ENCODE results near the gene B4GALT7. TPM values are rescaled to one million over a fixed set of nuclear protein-coding genes. Genes with fewer than 3 reads are reported as not detected.

The B4GALT7 gene, protein sequence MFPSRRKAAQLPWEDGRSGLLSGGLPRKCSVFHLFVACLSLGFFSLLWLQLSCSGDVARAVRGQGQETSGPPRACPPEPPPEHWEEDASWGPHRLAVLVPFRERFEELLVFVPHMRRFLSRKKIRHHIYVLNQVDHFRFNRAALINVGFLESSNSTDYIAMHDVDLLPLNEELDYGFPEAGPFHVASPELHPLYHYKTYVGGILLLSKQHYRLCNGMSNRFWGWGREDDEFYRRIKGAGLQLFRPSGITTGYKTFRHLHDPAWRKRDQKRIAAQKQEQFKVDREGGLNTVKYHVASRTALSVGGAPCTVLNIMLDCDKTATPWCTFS
- total RNA-seq (2014; rRNA removed; shearing (Covaris generic)) (19.8 and 24.9 TPM in 2 replicates), total RNA-seq (2022) (33.7 and 38.5 TPM in 2 replicates), Bru-seq, nascent RNA (percentile 66 among the genes with signal in this experiment), BruChase-seq, experiment 1, labeled RNA remaining after a 6-hour chase (percentile 65 among the genes with signal in this experiment), BruChase-seq, experiment 2, labeled RNA remaining after a 2-hour chase (percentile 65 among the genes with signal in this experiment)
- long read RNA-seq, transcript B4GALT7-201 (6 exons, 1,747 nt): major isoform, 22 of 42 reads
- long read RNA-seq, partial matches to known transcripts: 1 of 42 reads
- long read RNA-seq, other reads (novel, unspliced or antisense): 15 of 42 reads

GRCh38 chr5:177599731-177600507 is at the start of gene B4GALT7:
B4GALT7 (plus strand) TSS chr5:177600132; CDS start chr5:177600211, 79 bp downstream.
- TF ChIP-seq EZH2phosphoT487 (IDR thresholded peaks at IDR 0.05; ENCODE audit: borderline replicate concordance, low read depth, low read length) (no peak), CTCF (conservative IDR thresholded peaks at IDR 0.05; ENCODE audit: low read length) (no peak)
- peaks cover 22% of the 10 kb centered on the region for H3K36me3 ChIP-seq (ENCODE audit: insufficient read depth, low read length)
- H3K4me2 ChIP-seq (ENCODE audit: low read length): peak within 1 kb of the TSS; percentile 93
- H3K27ac ChIP-seq (ENCODE audit: low read depth, low read length, poor library complexity, severe bottlenecking): peak within 1 kb of the TSS; percentile 47
- peak within 1 kb of the TSS; percentile 74 for H3K4me3 ChIP-seq (ENCODE audit: low read depth, low read length, poor library complexity, severe bottlenecking)
- no peaks in the 10 kb centered on the region for H3K9me2 ChIP-seq (ENCODE audit: insufficient read depth, low read length)
- H3K4me1 ChIP-seq (ENCODE audit: insufficient read depth, low read length, poor library complexity, severe bottlenecking): peaks cover 15% of the 10 kb centered on the region
- no peaks in the 10 kb centered on the region for H3K9me3 ChIP-seq (ENCODE audit: low read length)
- no TSS peak for BruUV-seq (replicated peaks)
- H2AFZ ChIP-seq (ENCODE audit: low read length): peak within 1 kb of the TSS; percentile 77
- ChIA-PET POLR2A (no interaction called here), CTCF (ENCODE audit: unreplicated experiment) (no interaction called here)
- peak; percentile 88 for DNase-seq (ENCODE audit: low spot score)
- no peaks in the 10 kb centered on the region for H4K20me1 ChIP-seq (ENCODE audit: insufficient read depth, low read length)
- intact Hi-C loops (cut with micrococcal nuclease; ENCODE audit: unreplicated experiment): loop anchor here (2.0 to 10.0 kb wide), 4 partner anchors 45 to 565 kb away; partner anchors contain the start of genes F12, FAM193B and PFN3
- 0 out of 2 replicates have a peak, but pooled peaks cover 6% of the 10 kb centered on the region for H3K79me2 ChIP-seq (ENCODE audit: insufficient read depth, low read depth, low read length)

GRCh38 chr5:177552839-177553455 is 47.0 kb upstream of the B4GALT7 start:
- CTCF ChIA-PET (ENCODE audit: unreplicated experiment): interaction anchor here (0.6 to 1.0 kb wide), 3 partner anchors 50 to 244 kb away, joined by 3 to 4 read pairs (median 4); no protein-coding TSS in a partner anchor
- intact Hi-C loops (cut with micrococcal nuclease; ENCODE audit: unreplicated experiment): no loop called here
- POLR2A ChIA-PET: interaction anchor here (0.7 kb wide), 1 partner anchor 17 kb away, joined by 4 read pairs; no protein-coding TSS in a partner anchor

More at GRCh38 chr5:177552839-177553455, 47.0 kb upstream of the B4GALT7 start:
- Histone ChIP-seq H4K20me1 (ENCODE audit: insufficient read depth, low read length) (no peaks in the 10 kb centered on the region), H3K79me2 (ENCODE audit: insufficient read depth, low read depth, low read length) (peaks cover 24% of the 10 kb centered on the region), H3K36me3 (ENCODE audit: insufficient read depth, low read length) (peaks cover 41% of the 10 kb centered on the region), H3K9me2 (ENCODE audit: insufficient read depth, low read length) (no peaks in the 10 kb centered on the region), H3K4me3 (ENCODE audit: low read depth, low read length, poor library complexity, severe bottlenecking) (peak overlapping the region; percentile 92), H3K4me2 (ENCODE audit: low read length) (peak overlapping the region; percentile 82), H3K4me1 (ENCODE audit: insufficient read depth, low read length, poor library complexity, severe bottlenecking) (peaks cover 15% of the 10 kb centered on the region), H2AFZ (ENCODE audit: low read length) (no peak overlapping the region), H3K27ac (ENCODE audit: low read depth, low read length, poor library complexity, severe bottlenecking) (no peak overlapping the region), H3K9me3 (ENCODE audit: low read length) (no peaks in the 10 kb centered on the region)
- no peak for TF ChIP-seq EZH2phosphoT487 (IDR thresholded peaks at IDR 0.05; ENCODE audit: borderline replicate concordance, low read depth, low read length)
- no peak for TF ChIP-seq CTCF (conservative IDR thresholded peaks at IDR 0.05; ENCODE audit: low read length)
- no TSS peak for BruUV-seq (replicated peaks)
- DNase-seq (ENCODE audit: low spot score): no peak
